ENCODE data around the gene SYCP2. TPM values are rescaled to one million over a fixed set of nuclear protein-coding genes. Genes with fewer than 3 reads are reported as not detected.
A peak's percentile ranks its signal among the peaks of the same experiment; 100 is the strongest.

The SYCP2 gene
- total and polyA plus RNA-seq, 2 of the 8 experiments (the other 6 are each of a cell fraction or from before 2014, with no cell fraction given), result 0.02 to 0.50 TPM

GRCh38 chr20:59945731-59946130 lies 12.3 kb upstream of the SYCP2 start:
- Histone ChIP-seq H3K23me2 (ENCODE audit: low read depth, low read length) (peaks cover 4% of the 10 kb centered on the region; the same call in 1 of the 2 replicates), H2BK15ac (ENCODE audit: low read length) (no peak overlapping the region), H3K23ac (ENCODE audit: insufficient read length) (no peak overlapping the region), H3K4me3 (ENCODE audit: extremely low read depth in 1 of 4, insufficient read depth in 2 of 4, low read depth in 3 of 4, low read length in 4 of 4) (peak overlapping the region in 1 of 4 experiments; percentile 10; a peak in 1 of 8 replicates), H3K27ac (ENCODE audit: low read depth, low read length) (no peak overlapping the region), H3K27me3 (replicated peaks in 1 of 4; ENCODE audit: control insufficient read depth in 3 of 4, extremely low read depth in 1 of 4, insufficient read depth in 3 of 4, low read length in 3 of 4) (no peaks in the 10 kb centered on the region), H2AFZ (ENCODE audit: low read length) (no peak overlapping the region), H4K20me1 (replicated peaks in 1 of 2; ENCODE audit: control insufficient read depth in 1 of 2, insufficient read depth in 2 of 2, low read length in 2 of 2) (peaks cover 0 to 2% of the 10 kb centered on the region in 2 experiments), H2AK5ac (ENCODE audit: low read depth, low read length) (no peak overlapping the region), H3K79me1 (ENCODE audit: low read depth, low read length) (no peaks in the 10 kb centered on the region), H3K18ac (ENCODE audit: extremely low read depth, low read length) (no peak overlapping the region), H2BK12ac (ENCODE audit: low read depth, low read length) (no peak overlapping the region), H3K4me1 (replicated peaks in 1 of 4; ENCODE audit: control insufficient read depth in 3 of 4, insufficient read depth in 4 of 4, low read length in 3 of 4) (peaks cover 0 to 2% (median 0%) of the 10 kb centered on the region in 4 experiments; a peak in 2 of 7 replicates), H4K5ac (ENCODE audit: insufficient read length, low read depth, low read length) (no peak overlapping the region), H4K91ac (replicated peaks; ENCODE audit: insufficient read length, low read length) (no peak overlapping the region), H2BK120ac (replicated peaks; ENCODE audit: low read depth, low read length) (no peak overlapping the region), H3K14ac (ENCODE audit: insufficient read length) (no peak overlapping the region), H3K36me3 (ENCODE audit: control insufficient read depth in 2 of 4, insufficient read depth in 4 of 4, low read length in 3 of 4) (peaks cover 0 to 17% (median 4%) of the 10 kb centered on the region in 4 experiments; a peak in 3 of 8 replicates), H4K8ac (ENCODE audit: extremely low read depth, insufficient read depth, low read length) (no peak overlapping the region), H2BK5ac (ENCODE audit: low read depth, low read length) (no peak overlapping the region), H3K4ac (replicated peaks; ENCODE audit: insufficient read length, low read depth, low read length) (no peak overlapping the region), H3K9ac (replicated peaks in 1 of 4; ENCODE audit: extremely low read depth in 1 of 4, low read depth in 3 of 4, low read length in 3 of 4) (peak overlapping the region in 1 of 4 experiments; percentile 8; a peak in 1 of 7 replicates), H3K9me3 (ENCODE audit: insufficient read depth in 2 of 2, low read depth in 1 of 2, low read length in 1 of 2) (no peaks in the 10 kb centered on the region), H2BK20ac (ENCODE audit: low read length) (no peak overlapping the region), H3K56ac (replicated peaks; ENCODE audit: insufficient read length, low read depth, low read length) (no peak overlapping the region), H3K79me2 (ENCODE audit: control insufficient read depth in 1 of 2, insufficient read depth in 2 of 2, low read length in 2 of 2) (peaks cover 0 to 9% of the 10 kb centered on the region in 2 experiments; a peak in 1 of 4 replicates), H3K4me2 (ENCODE audit: insufficient read depth in 1 of 2, low read depth in 2 of 2, low read length in 2 of 2) (0 out of 4 replicates have a peak overlapping the region, but pooled peaks of 1 of the 2 experiments have one; percentile 17)
- TF ChIP-seq SIX5 (IDR thresholded peaks at IDR 0.05; ENCODE audit: low read depth, low read length) (no peak), CBX8 (IDR thresholded peaks at IDR 0.05; ENCODE audit: borderline replicate concordance, low read depth, low read length) (no peak), TEAD4 (IDR thresholded peaks at IDR 0.05; ENCODE audit: low read depth, low read length) (peak; percentile 28; the same call in 1 of the 2 replicates), FOSL1 (IDR thresholded peaks at IDR 0.05; ENCODE audit: insufficient read depth, low read depth, low read length) (no peak), ATF3 (IDR thresholded peaks at IDR 0.05; ENCODE audit: insufficient read depth, low read depth, low read length) (no peak), ZNF274 (IDR thresholded peaks at IDR 0.05; ENCODE audit: borderline replicate concordance, extremely low read depth, low read length) (no peak), SAP30 (IDR thresholded peaks at IDR 0.05; ENCODE audit: insufficient read depth, insufficient replicate concordance, low read length) (no peak), EP300 (IDR thresholded peaks at IDR 0.05; ENCODE audit: borderline replicate concordance in 1 of 2, low read depth in 2 of 2, low read length in 2 of 2) (no peak), POLR2AphosphoS5 (IDR thresholded peaks at IDR 0.05; ENCODE audit: low read depth, low read length) (no peak)
- no peak for DNase-seq (ENCODE audit: low read depth in 1 of 2, low spot score in 2 of 2)
- 64% methylated on average over 2 of the region's 2 CpGs; no CpG with 5 or more reads in 1 of the 2 experiments for WGBS, 2 experiments (ENCODE audit: extremely low coverage in 1 of 2, insufficient coverage in 1 of 2, insufficient read length in 1 of 2, insufficient replicate concordance in 2 of 2, low coverage in 1 of 2, low lambda C conversion rate in 2 of 2, missing lambda C conversion rate in 1 of 2)
- no peak for FAIRE-seq
- POLR2A ChIA-PET (ENCODE audit: partially characterized antibody), result interaction anchor here (1.5 kb wide), 1 partner anchor 10 kb away, joined by 5 read pairs; no protein-coding TSS in a partner anchor
- CTCF ChIA-PET (ENCODE audit: partially characterized antibody), result interaction anchor here (0.8 to 4.0 kb wide), 8 partner anchors 10 to 265 kb away, joined by 3 to 23 read pairs (median 5); partner anchors contain the start of gene SYCP2

Data from H1 (cell line).